ENCODE measurements around the gene ZNF579. TPM values are rescaled to one million over a fixed set of nuclear protein-coding genes. Genes with fewer than 3 reads are reported as not detected.
A peak's percentile ranks its signal among the peaks of the same experiment; 100 is the strongest.

Gene ZNF579
- total RNA-seq, 1 donor from 2014 or later = 1.8 TPM

DNA sequence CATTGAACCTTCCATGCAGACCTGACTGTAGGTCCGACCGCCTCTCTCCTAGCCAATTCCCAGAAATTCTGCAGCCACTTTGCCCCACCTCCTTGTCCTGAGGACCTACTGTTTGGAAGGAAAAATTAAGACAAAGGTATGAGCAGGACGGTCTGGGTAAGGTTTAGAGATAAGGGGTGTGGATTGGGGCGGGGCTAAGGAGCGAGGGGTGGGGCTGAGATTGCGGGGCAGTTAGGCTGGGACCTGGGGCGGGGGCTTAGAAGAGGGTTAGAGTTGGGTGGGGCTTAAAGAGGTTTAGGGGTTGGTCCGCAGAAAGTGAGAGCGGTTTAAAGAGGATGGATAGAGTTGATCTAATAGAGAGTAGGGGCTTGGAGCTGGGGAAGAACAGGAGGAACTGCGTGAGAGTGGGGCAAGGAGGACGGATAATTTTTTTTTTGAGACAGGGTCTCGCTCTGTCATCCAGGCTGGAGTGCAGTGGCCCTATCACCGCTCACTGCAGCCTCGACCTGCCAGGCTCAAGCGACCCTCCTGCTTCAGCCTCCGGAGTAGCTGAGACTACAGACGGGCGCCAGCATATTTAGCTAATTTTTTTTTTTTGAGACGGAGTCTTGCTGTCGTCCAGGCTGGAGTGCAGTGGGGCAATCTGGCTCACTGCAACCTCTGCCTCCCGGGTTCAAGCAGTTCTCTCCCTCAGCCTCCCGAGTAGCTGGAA is 23.1 kb upstream of the ZNF579 start:
- TF ChIP-seq, protein P1, sequence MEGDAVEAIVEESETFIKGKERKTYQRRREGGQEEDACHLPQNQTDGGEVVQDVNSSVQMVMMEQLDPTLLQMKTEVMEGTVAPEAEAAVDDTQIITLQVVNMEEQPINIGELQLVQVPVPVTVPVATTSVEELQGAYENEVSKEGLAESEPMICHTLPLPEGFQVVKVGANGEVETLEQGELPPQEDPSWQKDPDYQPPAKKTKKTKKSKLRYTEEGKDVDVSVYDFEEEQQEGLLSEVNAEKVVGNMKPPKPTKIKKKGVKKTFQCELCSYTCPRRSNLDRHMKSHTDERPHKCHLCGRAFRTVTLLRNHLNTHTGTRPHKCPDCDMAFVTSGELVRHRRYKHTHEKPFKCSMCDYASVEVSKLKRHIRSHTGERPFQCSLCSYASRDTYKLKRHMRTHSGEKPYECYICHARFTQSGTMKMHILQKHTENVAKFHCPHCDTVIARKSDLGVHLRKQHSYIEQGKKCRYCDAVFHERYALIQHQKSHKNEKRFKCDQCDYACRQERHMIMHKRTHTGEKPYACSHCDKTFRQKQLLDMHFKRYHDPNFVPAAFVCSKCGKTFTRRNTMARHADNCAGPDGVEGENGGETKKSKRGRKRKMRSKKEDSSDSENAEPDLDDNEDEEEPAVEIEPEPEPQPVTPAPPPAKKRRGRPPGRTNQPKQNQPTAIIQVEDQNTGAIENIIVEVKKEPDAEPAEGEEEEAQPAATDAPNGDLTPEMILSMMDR (IDR thresholded peaks at IDR 0.05; ENCODE audit: insufficient read depth, low read length, severe bottlenecking) = no peak
- FAIRE-seq (no peak), DNase-seq (ENCODE audit: low read depth) (no peak)
- Histone ChIP-seq H3K27me3 (ENCODE audit: control insufficient read depth, insufficient read depth, low read length) (no peaks in the 10 kb centered on the region), H3K4me3 (ENCODE audit: low read depth, low read length) (no peak overlapping the region), H3K36me3 (ENCODE audit: control insufficient read depth, insufficient read depth, low read length) (peaks cover 9% of the 10 kb centered on the region)

DNA sequence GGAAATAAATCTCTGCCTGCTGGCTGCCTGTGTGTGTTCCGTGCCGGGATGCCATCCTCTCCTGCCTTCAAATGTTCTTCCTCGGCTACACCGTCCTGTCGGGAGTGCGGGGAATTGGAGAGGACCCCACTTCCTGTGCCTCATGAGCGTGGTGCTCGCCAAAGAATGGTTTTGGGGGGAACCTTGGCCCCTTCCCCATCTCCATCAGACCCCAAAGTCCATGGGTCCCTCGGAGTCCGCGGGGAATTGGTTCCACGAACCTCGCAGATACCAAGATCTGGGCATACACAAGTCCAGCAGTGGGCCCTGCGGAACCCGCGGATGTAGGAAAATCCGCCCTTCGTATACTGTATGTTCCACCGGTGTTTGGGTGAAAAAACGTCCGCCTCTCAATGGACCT is 22.5 kb upstream of the ZNF579 start:
- H3K4me3 ChIP-seq (ENCODE audit: low read depth, low read length) = no peak overlapping the region
- TF ChIP-seq, protein P1 (IDR thresholded peaks at IDR 0.05; ENCODE audit: insufficient read depth, low read length, severe bottlenecking) = no peak
- H3K36me3 ChIP-seq (ENCODE audit: control insufficient read depth, insufficient read depth, low read length) = peaks cover 9% of the 10 kb centered on the region
- DNase-seq (ENCODE audit: low read depth) (no peak), FAIRE-seq (no peak)
- H3K27me3 ChIP-seq (ENCODE audit: control insufficient read depth, insufficient read depth, low read length) = no peaks in the 10 kb centered on the region

DNA sequence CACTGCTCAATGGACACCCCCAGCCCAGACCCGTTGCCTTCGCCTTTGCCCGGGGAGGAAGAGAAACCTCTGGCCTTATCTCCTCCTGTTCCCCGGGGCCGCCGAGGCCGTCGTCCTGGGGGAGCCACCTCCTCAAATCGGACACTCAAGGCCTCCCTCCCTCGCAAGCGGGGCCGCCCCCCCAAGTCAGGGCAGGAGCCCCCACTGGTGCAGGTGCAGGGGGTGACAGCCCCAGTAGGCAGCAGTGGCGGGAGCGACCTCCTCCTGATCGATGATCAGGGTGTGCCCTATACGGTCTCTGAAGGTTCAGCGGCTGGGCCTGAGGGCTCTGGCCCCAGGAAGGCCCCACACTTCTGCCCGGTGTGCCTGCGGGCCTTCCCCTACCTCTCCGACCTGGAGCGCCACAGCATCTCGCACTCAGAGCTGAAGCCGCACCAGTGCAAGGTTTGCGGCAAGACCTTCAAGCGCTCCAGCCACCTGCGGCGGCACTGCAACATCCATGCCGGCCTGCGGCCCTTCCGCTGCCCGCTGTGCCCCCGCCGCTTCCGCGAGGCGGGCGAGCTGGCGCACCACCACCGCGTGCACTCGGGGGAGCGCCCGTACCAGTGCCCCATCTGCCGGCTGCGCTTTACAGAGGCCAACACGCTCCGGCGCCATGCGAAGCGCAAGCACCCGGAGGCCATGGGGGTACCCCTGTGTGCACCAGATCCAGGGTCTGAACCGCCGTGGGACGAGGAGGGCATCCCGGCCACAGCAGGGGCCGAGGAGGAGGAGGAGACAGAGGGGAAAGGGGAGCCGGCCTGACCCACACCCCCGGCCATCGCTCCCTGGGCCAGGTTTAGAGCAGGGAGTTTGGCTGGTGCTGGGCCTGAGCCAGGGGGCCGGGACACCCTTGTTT is 21.7 kb upstream of the ZNF579 start:
- no peak for FAIRE-seq
- DNase-seq (ENCODE audit: low read depth) = no peak
- Histone ChIP-seq H3K27me3 (ENCODE audit: control insufficient read depth, insufficient read depth, low read length) (no peaks in the 10 kb centered on the region), H3K4me3 (ENCODE audit: low read depth, low read length) (no peak overlapping the region), H3K36me3 (ENCODE audit: control insufficient read depth, insufficient read depth, low read length) (peaks cover 10% of the 10 kb centered on the region)
- TF ChIP-seq, protein P1 (IDR thresholded peaks at IDR 0.05; ENCODE audit: insufficient read depth, low read length, severe bottlenecking) = no peak

DNA sequence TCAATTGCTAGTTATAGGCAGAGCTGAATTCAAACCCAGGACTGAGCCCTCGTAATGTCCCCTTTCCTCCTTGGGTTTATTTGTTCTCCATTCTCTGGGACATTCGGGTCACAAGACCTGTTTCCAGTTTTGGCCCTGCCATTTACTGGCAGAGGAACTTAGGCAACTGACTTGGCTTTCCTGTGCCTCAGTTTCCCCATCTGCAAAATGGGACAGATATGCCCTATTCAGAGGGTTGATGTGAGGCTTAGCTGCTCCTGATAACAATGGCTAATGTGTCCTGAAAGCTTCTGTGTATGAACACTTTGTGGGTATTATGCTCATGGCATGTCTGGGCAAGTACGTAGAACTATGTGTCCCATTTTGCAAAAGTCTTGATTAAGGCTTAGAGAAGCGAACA is 20.4 kb upstream of the ZNF579 start:
- Histone ChIP-seq H3K4me3 (ENCODE audit: low read depth, low read length) (peak overlapping the region; percentile 85), H3K27me3 (ENCODE audit: control insufficient read depth, insufficient read depth, low read length) (no peaks in the 10 kb centered on the region), H3K36me3 (ENCODE audit: control insufficient read depth, insufficient read depth, low read length) (peaks cover 8% of the 10 kb centered on the region)
- TF ChIP-seq, protein P1 (IDR thresholded peaks at IDR 0.05; ENCODE audit: insufficient read depth, low read length, severe bottlenecking) = no peak
- FAIRE-seq = no peak
- peak; percentile 86 for DNase-seq (ENCODE audit: low read depth)

DNA sequence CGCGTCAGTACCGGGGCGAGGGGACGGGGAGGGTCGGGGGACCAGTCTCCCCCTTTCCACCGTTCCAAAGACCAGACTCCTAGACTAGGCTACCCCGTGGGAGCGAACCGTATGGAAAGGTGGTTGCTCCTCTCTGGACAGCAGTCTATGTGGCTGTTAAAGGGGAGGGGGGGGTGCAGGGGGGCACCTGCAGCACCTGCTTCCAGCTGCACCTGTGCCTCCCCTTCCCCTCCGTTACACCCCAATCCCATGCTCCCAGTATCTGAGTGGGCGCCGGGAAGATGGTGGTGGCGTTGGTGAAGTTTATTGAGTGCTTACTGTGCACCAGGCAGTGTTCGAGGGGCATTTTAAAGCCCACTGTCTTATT is 20.0 kb upstream of the ZNF579 start:
- no peak for DNase-seq (ENCODE audit: low read depth)
- Histone ChIP-seq H3K27me3 (ENCODE audit: control insufficient read depth, insufficient read depth, low read length) (no peaks in the 10 kb centered on the region), H3K36me3 (ENCODE audit: control insufficient read depth, insufficient read depth, low read length) (peaks cover 8% of the 10 kb centered on the region), H3K4me3 (ENCODE audit: low read depth, low read length) (peak overlapping the region; percentile 85)
- no peak for FAIRE-seq
- TF ChIP-seq, protein P1 (IDR thresholded peaks at IDR 0.05; ENCODE audit: insufficient read depth, low read length, severe bottlenecking) = no peak

Measured in bronchial epithelial cell (primary cell).